Ascending aorta (tissue), 2 donors: ENCODE results near the gene HPX. TPM values are rescaled to one million over a fixed set of nuclear protein-coding genes. Genes with fewer than 3 reads are reported as not detected.

Experiments
- DNase-seq, 2 donors: peaks; one replicate each; pipeline ENCODE4 v3.0.0-alpha.2; 2019; ENCODE audit warnings: low spot score in 2 of 2
- H3K27ac ChIP-seq, 2 donors: fragments of 200-600 bp; sonication (generic); one replicate each; pipeline ENCODE4 v1.5.1; 2016 to 2017; ENCODE audit warnings: mild to moderate bottlenecking in 1 of 2
- H3K27me3 ChIP-seq: fragments of 200-600 bp; sonication (generic); one replicate; pipeline ENCODE4 v1.5.1; 2017
- H3K36me3 ChIP-seq, 2 donors: fragments of 200-600 bp; sonication (generic); one replicate each; pipeline ENCODE4 v1.5.1; 2016
- H3K4me1 ChIP-seq, 2 donors: fragments of 200-600 bp; sonication (generic); one replicate each; pipeline ENCODE4 v1.5.1; 2016 to 2017; ENCODE audit warnings: mild to moderate bottlenecking in 1 of 2
- H3K4me3 ChIP-seq, 2 donors: fragments of 200-600 bp; sonication (generic); one replicate each; pipeline ENCODE4 v1.5.1; 2016 to 2017; ENCODE audit warnings: mild to moderate bottlenecking in 1 of 2
- H3K9me3 ChIP-seq, 2 donors: fragments of 200-600 bp; sonication (generic); one replicate each; pipeline ENCODE4 v1.5.1; 2016
- intact Hi-C: fragments of 100-400 bp; cut with DNase I; formaldehyde crosslinking; loops from one replicate; pipeline ENCODE4 v1.15.1; 2023
- total RNA-seq: library from RNA; depleted of rRNA; stranded (reverse); fragments of >200 nt; gene quantifications from one replicate; pipeline ENCODE4 v1.1.0, GENCODE V29; 2016
- TF ChIP-seq, protein P1 (sequence below), 3 experiments: fragments of 200-600 bp in 2 of 3; fragments of 450-650 bp in 1 of 3; sonication (generic) in 2 of 3; IDR thresholded peaks; one replicate each; pipeline ENCODE4 v1.5.1; 2016 to 2019; ENCODE audit warnings: antibody characterized with exemption in 3 of 3, mild to moderate bottlenecking in 1 of 3, moderate library complexity in 1 of 3

Gene HPX
- total RNA-seq, 1 donor from 2014 or later: 16.8 TPM

GRCh38 chr11:6442441-6442840, 1.7 kb upstream of the HPX start:
- peaks cover under 1 to 1% of the 10 kb centered on the region in 2 donors for H3K36me3 ChIP-seq
- no peak overlapping the region for H3K4me3 ChIP-seq
- DNase-seq: no peak
- intact Hi-C loops: loop anchor here (2.0 kb wide), 1 partner anchor 62 kb away; no protein-coding TSS in a partner anchor
- peak overlapping the region; percentile 47 to 64 for H3K27ac ChIP-seq
- H3K4me1 ChIP-seq: peaks cover 0 to 3% of the 10 kb centered on the region in 2 donors
- no peaks in the 10 kb centered on the region for H3K9me3 ChIP-seq
- TF ChIP-seq, protein P1, sequence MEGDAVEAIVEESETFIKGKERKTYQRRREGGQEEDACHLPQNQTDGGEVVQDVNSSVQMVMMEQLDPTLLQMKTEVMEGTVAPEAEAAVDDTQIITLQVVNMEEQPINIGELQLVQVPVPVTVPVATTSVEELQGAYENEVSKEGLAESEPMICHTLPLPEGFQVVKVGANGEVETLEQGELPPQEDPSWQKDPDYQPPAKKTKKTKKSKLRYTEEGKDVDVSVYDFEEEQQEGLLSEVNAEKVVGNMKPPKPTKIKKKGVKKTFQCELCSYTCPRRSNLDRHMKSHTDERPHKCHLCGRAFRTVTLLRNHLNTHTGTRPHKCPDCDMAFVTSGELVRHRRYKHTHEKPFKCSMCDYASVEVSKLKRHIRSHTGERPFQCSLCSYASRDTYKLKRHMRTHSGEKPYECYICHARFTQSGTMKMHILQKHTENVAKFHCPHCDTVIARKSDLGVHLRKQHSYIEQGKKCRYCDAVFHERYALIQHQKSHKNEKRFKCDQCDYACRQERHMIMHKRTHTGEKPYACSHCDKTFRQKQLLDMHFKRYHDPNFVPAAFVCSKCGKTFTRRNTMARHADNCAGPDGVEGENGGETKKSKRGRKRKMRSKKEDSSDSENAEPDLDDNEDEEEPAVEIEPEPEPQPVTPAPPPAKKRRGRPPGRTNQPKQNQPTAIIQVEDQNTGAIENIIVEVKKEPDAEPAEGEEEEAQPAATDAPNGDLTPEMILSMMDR (IDR thresholded peaks at IDR 0.05): no peak
- no peaks in the 10 kb centered on the region for H3K27me3 ChIP-seq

DNA sequence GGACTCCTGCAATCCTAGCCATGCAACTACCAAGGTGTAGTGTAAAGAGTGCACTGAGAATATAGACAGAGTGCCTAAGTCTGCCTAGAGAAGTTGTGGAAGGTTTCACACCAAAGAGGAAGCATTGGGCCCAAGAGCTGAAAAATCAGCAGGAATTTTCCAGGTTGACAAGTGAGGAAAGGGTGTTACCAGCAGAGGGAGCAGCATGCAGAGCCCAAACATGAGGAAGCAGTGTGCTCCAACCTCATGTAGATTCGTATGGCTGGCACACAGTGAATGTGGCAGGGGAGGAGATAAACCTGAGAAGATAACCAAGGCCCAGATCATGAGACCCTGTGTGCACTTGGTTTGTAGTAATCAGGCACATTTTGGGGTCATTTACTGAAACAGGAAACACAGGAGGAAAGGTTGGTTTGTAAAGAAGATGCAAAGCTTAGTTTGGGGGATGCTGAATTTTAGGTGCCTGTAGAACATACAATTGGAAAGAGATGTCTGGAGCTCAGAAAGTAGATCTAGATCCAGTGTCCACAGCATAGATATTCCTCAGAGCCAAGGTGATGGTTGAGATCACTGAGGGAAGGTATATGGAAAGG, 1.7 kb downstream of the HPX start:
- Histone ChIP-seq H3K9me3 (no peaks in the 10 kb centered on the region), H3K4me3 (no peak overlapping the region), H3K27me3 (no peaks in the 10 kb centered on the region), H3K36me3 (no peaks in the 10 kb centered on the region), H3K4me1 (peaks cover 0 to 3% of the 10 kb centered on the region in 2 donors), H3K27ac (no peak overlapping the region)
- DNase-seq: no peak
- intact Hi-C loops: loop anchor here (2.0 kb wide), 1 partner anchor 36 kb away; no protein-coding TSS in a partner anchor
- TF ChIP-seq, protein P1 (IDR thresholded peaks at IDR 0.05): peak; percentile 35 to 67 (median 37)

DNA sequence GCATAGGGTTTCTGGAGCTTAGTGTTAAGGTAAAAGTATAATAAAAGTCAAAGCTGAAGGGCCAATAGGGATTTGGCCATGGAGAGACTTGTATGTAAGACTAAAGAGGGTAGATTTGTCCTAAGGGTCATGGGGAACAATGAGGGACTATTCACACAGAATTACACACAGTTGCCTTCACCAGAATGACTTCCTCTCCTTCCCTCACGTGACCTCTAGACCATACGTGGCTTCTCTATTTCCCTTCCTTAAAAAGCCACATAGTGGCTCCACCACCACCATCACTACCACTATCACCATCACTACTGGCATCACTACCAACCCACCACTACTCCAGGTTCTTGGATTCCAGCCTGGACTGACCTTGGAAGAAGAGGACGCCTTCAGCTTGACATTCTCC, 2.8 kb downstream of the HPX start:
- Histone ChIP-seq H3K4me1 (peaks cover 0 to 3% of the 10 kb centered on the region in 2 donors), H3K27me3 (no peaks in the 10 kb centered on the region), H3K4me3 (no peak overlapping the region), H3K27ac (no peak overlapping the region), H3K9me3 (no peaks in the 10 kb centered on the region), H3K36me3 (no peaks in the 10 kb centered on the region)
- intact Hi-C loops: loop anchor here (2.0 kb wide), 1 partner anchor 37 kb away; no protein-coding TSS in a partner anchor
- DNase-seq: no peak
- TF ChIP-seq, protein P1 (IDR thresholded peaks at IDR 0.05): no peak

DNA sequence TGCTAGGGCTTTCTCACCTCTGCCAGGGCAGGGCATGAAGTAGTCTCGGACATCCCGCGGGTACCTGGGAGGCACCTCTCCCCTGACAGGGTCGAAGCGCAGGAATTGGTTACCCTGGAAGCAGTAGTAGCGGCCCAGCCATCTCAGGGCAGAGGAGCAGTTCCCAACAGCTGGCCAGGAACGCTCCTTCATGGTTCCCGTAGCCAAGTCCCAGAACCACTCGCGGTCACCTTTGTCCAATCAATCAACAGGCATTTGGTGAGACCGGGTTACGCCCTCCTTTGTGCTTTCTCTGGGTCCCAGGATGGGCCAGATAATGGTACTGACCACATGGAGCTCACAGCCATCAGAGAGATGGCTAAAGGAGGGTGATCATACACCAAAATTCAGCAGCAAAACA, 3.4 kb downstream of the HPX start:
- peaks cover 0 to 3% of the 10 kb centered on the region in 2 donors for H3K4me1 ChIP-seq
- no peak for DNase-seq

DNA sequence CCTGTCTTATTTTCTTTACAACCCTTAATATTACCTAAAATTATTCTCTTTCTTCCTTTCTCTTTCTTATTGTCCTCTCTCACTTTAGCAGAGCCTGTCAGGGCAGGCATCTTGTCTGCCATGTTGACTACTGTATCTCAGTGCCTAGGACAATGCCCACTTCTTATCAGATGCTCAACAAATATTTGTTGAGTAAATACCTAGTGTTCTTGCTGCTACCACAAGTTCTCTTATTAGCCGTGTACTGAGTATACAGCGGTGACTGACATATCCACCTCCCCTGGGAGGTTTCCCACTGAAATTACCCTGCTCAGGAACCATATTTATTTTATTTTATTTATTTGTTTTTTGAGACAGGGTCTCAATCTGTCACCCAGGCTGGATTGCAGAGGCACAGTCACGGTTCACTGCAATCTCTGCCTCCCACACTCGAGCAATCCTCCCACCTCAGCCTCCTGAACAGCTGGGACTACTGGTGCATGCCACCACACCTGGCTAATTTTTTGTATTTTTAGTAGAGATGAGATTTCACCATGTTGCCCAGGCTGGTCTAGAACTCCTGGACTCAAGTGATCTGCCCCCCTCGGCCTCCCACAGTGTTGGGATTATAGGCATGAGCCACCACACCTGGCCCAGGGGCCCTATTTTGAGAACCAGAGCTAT, 6.7 kb downstream of the HPX start:
- Histone ChIP-seq H3K27ac (no peak overlapping the region), H3K4me3 (no peak overlapping the region), H3K4me1 (no peaks in the 10 kb centered on the region), H3K9me3 (no peaks in the 10 kb centered on the region), H3K36me3 (no peaks in the 10 kb centered on the region), H3K27me3 (no peaks in the 10 kb centered on the region)
- no peak for DNase-seq
- TF ChIP-seq, protein P1 (IDR thresholded peaks at IDR 0.05): no peak
- intact Hi-C loops: no loop called here

More for the DNA sequence above, 3.4 kb downstream of the HPX start:
- intact Hi-C loops: no loop called here
- Histone ChIP-seq H3K9me3 (no peaks in the 10 kb centered on the region), H3K36me3 (no peaks in the 10 kb centered on the region), H3K27ac (no peak overlapping the region), H3K27me3 (no peaks in the 10 kb centered on the region), H3K4me3 (no peak overlapping the region)
- TF ChIP-seq, protein P1 (IDR thresholded peaks at IDR 0.05): no peak
